GM23338 (cell line): ENCODE data around the gene ERN1. TPM values are rescaled to one million over a fixed set of nuclear protein-coding genes. Genes with fewer than 3 reads are reported as not detected.

ENCODE experiments used
- ATAC-seq: fragments of 200-7000 bp; cut with Tn5 transposase; 3 replicates; pipeline ENCODE4 v1.9.1; 2020
- DNase-seq: peaks from one replicate; pipeline ENCODE4 v3.0.0-alpha.2; 2015; ENCODE audit warnings: low spot score
- H2AFZ ChIP-seq: fragments of 200-600 bp; sonication (generic); 2 replicates; pipeline ENCODE4 v1.8.0; 2016; ENCODE audit warnings: antibody characterized with exemption, mild to moderate bottlenecking, moderate library complexity
- H3F3A ChIP-seq: fragments of 200-600 bp; sonication (generic); replicated peaks from 2 replicates; pipeline ENCODE4 v1.8.0; 2017; ENCODE audit warnings: antibody characterized with exemption, mixed run types, low read depth
- H3K27ac ChIP-seq: fragments of 200-600 bp; sonication (generic); 2 replicates; pipeline ENCODE4 v1.6.1; 2016; ENCODE audit warnings: low read depth
- H3K27me3 ChIP-seq: fragments of 200-600 bp; sonication (generic); 2 replicates; pipeline ENCODE4 v1.8.0; 2016; ENCODE audit warnings: mild to moderate bottlenecking, mixed run types, moderate library complexity; ENCODE audit not compliant: insufficient read depth
- H3K36me3 ChIP-seq: fragments of 200-600 bp; sonication (generic); 2 replicates; pipeline ENCODE4 v1.8.0; 2016; ENCODE audit warnings: mild to moderate bottlenecking; ENCODE audit not compliant: insufficient read depth
- H3K4me1 ChIP-seq: fragments of 200-600 bp; sonication (generic); 2 replicates; pipeline ENCODE4 v1.8.0; 2016; ENCODE audit warnings: mild to moderate bottlenecking, moderate library complexity; ENCODE audit not compliant: insufficient read depth
- H3K4me2 ChIP-seq: fragments of 200-600 bp; sonication (generic); 2 replicates; pipeline ENCODE4 v1.7.1; 2017; ENCODE audit warnings: mixed run types
- H3K4me3 ChIP-seq: fragments of 200-600 bp; sonication (generic); 2 replicates; pipeline ENCODE4 v1.6.1; 2016; ENCODE audit warnings: mixed run types
- H3K79me2 ChIP-seq: fragments of 200-600 bp; sonication (generic); replicated peaks from 2 replicates; pipeline ENCODE4 v1.8.0; 2017; ENCODE audit warnings: mild to moderate bottlenecking; ENCODE audit not compliant: insufficient read depth
- H3K9me2 ChIP-seq: fragments of 200-600 bp; sonication (generic); 2 replicates; pipeline ENCODE4 v1.8.0; 2017; ENCODE audit not compliant: insufficient read depth
- H4K20me1 ChIP-seq: fragments of 200-600 bp; sonication (generic); replicated peaks from 2 replicates; pipeline ENCODE4 v1.8.0; 2017; ENCODE audit warnings: mild to moderate bottlenecking; ENCODE audit not compliant: insufficient read depth
- H3K27ac Mint-ChIP-seq: 2 replicates; pipeline ENCODE4 v1.8.0; 2020; ENCODE audit warnings: inconsistent platforms, mild to moderate bottlenecking, moderate library complexity, mixed read lengths
- H3K27me3 Mint-ChIP-seq: 3 replicates; pipeline ENCODE4 v1.8.0; 2022; ENCODE audit warnings: low read depth, mild to moderate bottlenecking, moderate library complexity, mixed read lengths, inconsistent platforms; ENCODE audit not compliant: insufficient read depth, poor library complexity
- H3K36me3 Mint-ChIP-seq: 3 replicates; pipeline ENCODE4 v1.8.0; 2021; ENCODE audit warnings: low read depth, mild to moderate bottlenecking, inconsistent platforms, moderate library complexity, mixed read lengths
- H3K4me1 Mint-ChIP-seq: 3 replicates; pipeline ENCODE4 v1.8.0; 2020; ENCODE audit warnings: mild to moderate bottlenecking, inconsistent platforms, mixed read lengths
- H3K4me3 Mint-ChIP-seq: 3 replicates; pipeline ENCODE4 v1.8.0; 2021; ENCODE audit warnings: moderate library complexity, mild to moderate bottlenecking, inconsistent platforms, mixed read lengths
- H3K9me3 Mint-ChIP-seq: 3 replicates; pipeline ENCODE4 v1.8.0; 2020; ENCODE audit warnings: moderate library complexity, mild to moderate bottlenecking, inconsistent platforms, mixed read lengths
- CREB1 ChIP-seq: fragments of 250-450 bp; sonication (Bioruptor Pico); IDR thresholded peaks from 2 replicates; pipeline ENCODE4 v1.5.0; 2020; ENCODE audit warnings: low read depth, mild to moderate bottlenecking, moderate library complexity
- ETS1 ChIP-seq: IDR thresholded peaks from 2 replicates; pipeline ENCODE4 v1.6.1; 2016; ENCODE audit warnings: antibody characterized with exemption
- POLR2AphosphoS5 ChIP-seq: IDR thresholded peaks from 2 replicates; pipeline ENCODE4 v1.6.1; 2016; ENCODE audit warnings: antibody characterized with exemption, low read depth
- STAT1 ChIP-seq: IDR thresholded peaks from one replicate; pipeline ENCODE4 v1.6.1; 2016; ENCODE audit warnings: antibody characterized with exemption; ENCODE audit not compliant: unreplicated experiment
- ZNF331 ChIP-seq: fragments of 250-450 bp; sonication (Bioruptor Pico); IDR thresholded peaks from 2 replicates; pipeline ENCODE4 v1.5.0; 2020; ENCODE audit warnings: low read depth, mild to moderate bottlenecking, moderate library complexity
- ZNF462 ChIP-seq: fragments of 250-450 bp; sonication (Bioruptor Pico); IDR thresholded peaks from 2 replicates; pipeline ENCODE4 v1.5.0; 2020; ENCODE audit warnings: mild to moderate bottlenecking, moderate library complexity
- polyA plus RNA-seq: library from polyadenylated mRNA; unstranded; fragments of >200 nt; fragmentation: Nextera tagmentation; extraction: Ambion mirVana; gene quantifications from 2 replicates; pipeline ENCODE4 v1.2.1, GENCODE V29; 2016
- total RNA-seq: library from RNA; depleted of rRNA; stranded (reverse); fragments of >200 nt; shearing (Covaris generic); gene quantifications from 2 replicates; pipeline ENCODE4 v1.2.3, GENCODE V29; 2014

The ERN1 gene
- total and polyA plus RNA-seq, 2 experiments from 2014 or later: 5.9 to 7.5 TPM

GRCh38 chr17:64032081-64032480 lies 97.9 kb downstream of the ERN1 start:
- no peak for DNase-seq
- H3K4me2 ChIP-seq: no peak overlapping the region

More at GRCh38 chr17:64032081-64032480, 97.9 kb downstream of the ERN1 start:
- no peak overlapping the region for H3K4me3 ChIP-seq
- H3K27me3 Mint-ChIP-seq: peaks cover 3% of the 10 kb centered on the region
- no peaks in the 10 kb centered on the region for H3K79me2 ChIP-seq
- H3K36me3 Mint-ChIP-seq: no peaks in the 10 kb centered on the region
- no peaks in the 10 kb centered on the region for H3K4me1 ChIP-seq
- H3K4me3 Mint-ChIP-seq: no peak overlapping the region
- no peaks in the 10 kb centered on the region for H3K9me2 ChIP-seq
- ATAC-seq: no peak
- no peaks in the 10 kb centered on the region; the same call in 1 of the 2 replicates for H4K20me1 ChIP-seq
- H3K4me1 Mint-ChIP-seq: peaks cover 4% of the 10 kb centered on the region; the same call in 2 of the 3 replicates
- no peak for TF ChIP-seq ETS1
- TF ChIP-seq POLR2AphosphoS5: no peak
- no peak for TF ChIP-seq ZNF462 (CRISPR knock-in tag)
- no peak for TF ChIP-seq STAT1
- no peak for TF ChIP-seq ZNF331 (CRISPR knock-in tag)
- no peak for TF ChIP-seq CREB1 (CRISPR knock-in tag)
- no peaks in the 10 kb centered on the region for H3F3A ChIP-seq
- no peak overlapping the region for H2AFZ ChIP-seq
- no peaks in the 10 kb centered on the region; the same call in 2 of the 3 replicates for H3K9me3 Mint-ChIP-seq
- H3K36me3 ChIP-seq: no peaks in the 10 kb centered on the region
- H3K27ac ChIP-seq: no peak overlapping the region
- H3K27me3 ChIP-seq: no peaks in the 10 kb centered on the region
- H3K27ac Mint-ChIP-seq: no peak overlapping the region
